ENCODE results near the gene VAV3. TPM values are rescaled to one million over a fixed set of nuclear protein-coding genes. Genes with fewer than 3 reads are reported as not detected.

Gene VAV3
- total and polyA plus RNA-seq, 10 of the 15 experiments (the other 5 are each of a cell fraction or from before 2014, with no cell fraction given), result 0.84 to 5.5 (median 3.4) TPM

DNA sequence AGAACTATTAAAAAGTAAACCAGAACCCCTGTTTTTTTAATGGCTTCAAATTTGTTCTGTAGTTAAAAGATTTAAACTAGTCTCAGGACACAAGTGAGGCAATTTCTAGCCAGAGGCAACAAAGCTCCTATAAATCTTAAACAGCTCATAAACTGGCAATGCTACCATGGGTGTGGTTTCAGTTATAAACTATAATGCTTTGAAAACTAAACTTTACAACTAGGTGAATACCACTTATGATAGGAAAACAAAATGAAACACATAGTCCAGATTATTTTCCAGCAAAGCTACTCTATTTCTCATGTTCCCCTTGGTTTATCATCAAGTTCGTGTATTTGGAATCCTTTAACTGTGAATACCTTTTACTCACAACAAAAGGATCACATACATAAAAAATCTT, 282.5 kb downstream of the VAV3 start:
- no TSS peak for BruUV-seq (replicated peaks)
- WGBS (ENCODE audit: insufficient coverage, insufficient replicate concordance, low lambda C conversion rate, missing lambda C conversion rate), result 0% methylated on average over 1 of the region's 1 CpG

More for the DNA sequence above, 282.5 kb downstream of the VAV3 start:
- POLR2A ChIA-PET, result no interaction called here
- Histone ChIP-seq H3K27me3 (replicated peaks in 1 of 2; ENCODE audit: control insufficient read depth in 2 of 2, insufficient read depth in 2 of 2, low read length in 1 of 2) (no peaks in the 10 kb centered on the region), H3K4me3 (no peak overlapping the region), H3K4me1 (ENCODE audit: control insufficient read depth, insufficient read depth, low read length) (no peaks in the 10 kb centered on the region), H3K4me2 (ENCODE audit: control insufficient read depth, insufficient read depth) (no peak overlapping the region), H3K27ac (ENCODE audit: control insufficient read depth, insufficient read depth) (no peak overlapping the region), H3K79me2 (ENCODE audit: control insufficient read depth, insufficient read depth, low read length) (no peaks in the 10 kb centered on the region), H2AFZ (ENCODE audit: control insufficient read depth, low read depth, low read length) (no peak overlapping the region), H3K9me3 (replicated peaks; ENCODE audit: control insufficient read depth, insufficient read depth, low read length) (no peaks in the 10 kb centered on the region), H4K20me1 (ENCODE audit: control insufficient read depth, insufficient read depth) (no peaks in the 10 kb centered on the region), H3K9ac (ENCODE audit: control insufficient read depth, insufficient read depth, low read length) (no peak overlapping the region), H3K36me3 (ENCODE audit: control insufficient read depth in 2 of 2, insufficient read depth in 2 of 2, low read length in 1 of 2) (no peaks in the 10 kb centered on the region)
- CTCF ChIA-PET, result no interaction called here
- in situ Hi-C loops (cut with MboI), result no loop called here
- intact Hi-C loops (cut with micrococcal nuclease; ENCODE audit: unreplicated experiment), result no loop called here
- TF ChIP-seq GABPA (IDR thresholded peaks at IDR 0.05; ENCODE audit: low read depth) (no peak), NFIC (IDR thresholded peaks at IDR 0.05; ENCODE audit: low read depth, low read length) (no peak), IRF4 (IDR thresholded peaks at IDR 0.05; ENCODE audit: low read depth, low read length) (no peak), JUNB (IDR thresholded peaks at IDR 0.05) (no peak), RELA (IDR thresholded peaks at IDR 0.05; ENCODE audit: borderline replicate concordance, partially characterized antibody) (no peak), HSF1 (IDR thresholded peaks at IDR 0.05; ENCODE audit: low read depth, low read length) (no peak), ZNF217 (IDR thresholded peaks at IDR 0.05) (no peak), MEF2B (IDR thresholded peaks at IDR 0.05; ENCODE audit: partially characterized antibody, poor library complexity, severe bottlenecking) (no peak), IKZF1 (conservative IDR thresholded peaks at IDR 0.05) (no peak), CHD1 (IDR thresholded peaks at IDR 0.05; ENCODE audit: low read depth, low read length) (no peak), JUND (IDR thresholded peaks at IDR 0.05; ENCODE audit: low read depth, low read length) (no peak), RAD21 (IDR thresholded peaks at IDR 0.05; ENCODE audit: insufficient read depth, low read depth, low read length) (no peak), TCF12 (IDR thresholded peaks at IDR 0.05; ENCODE audit: low read depth, low read length) (no peak), CHD4 (IDR thresholded peaks at IDR 0.05) (no peak), NKRF (conservative IDR thresholded peaks at IDR 0.05) (no peak), POLR2AphosphoS2 (IDR thresholded peaks at IDR 0.05; ENCODE audit: low read depth, low read length) (no peak), ZBED1 (IDR thresholded peaks at IDR 0.05; ENCODE audit: borderline replicate concordance) (no peak), SKIL (IDR thresholded peaks at IDR 0.05; ENCODE audit: low read depth, poor library complexity, severe bottlenecking) (no peak)
- TF ChIP-seq, protein P1, sequence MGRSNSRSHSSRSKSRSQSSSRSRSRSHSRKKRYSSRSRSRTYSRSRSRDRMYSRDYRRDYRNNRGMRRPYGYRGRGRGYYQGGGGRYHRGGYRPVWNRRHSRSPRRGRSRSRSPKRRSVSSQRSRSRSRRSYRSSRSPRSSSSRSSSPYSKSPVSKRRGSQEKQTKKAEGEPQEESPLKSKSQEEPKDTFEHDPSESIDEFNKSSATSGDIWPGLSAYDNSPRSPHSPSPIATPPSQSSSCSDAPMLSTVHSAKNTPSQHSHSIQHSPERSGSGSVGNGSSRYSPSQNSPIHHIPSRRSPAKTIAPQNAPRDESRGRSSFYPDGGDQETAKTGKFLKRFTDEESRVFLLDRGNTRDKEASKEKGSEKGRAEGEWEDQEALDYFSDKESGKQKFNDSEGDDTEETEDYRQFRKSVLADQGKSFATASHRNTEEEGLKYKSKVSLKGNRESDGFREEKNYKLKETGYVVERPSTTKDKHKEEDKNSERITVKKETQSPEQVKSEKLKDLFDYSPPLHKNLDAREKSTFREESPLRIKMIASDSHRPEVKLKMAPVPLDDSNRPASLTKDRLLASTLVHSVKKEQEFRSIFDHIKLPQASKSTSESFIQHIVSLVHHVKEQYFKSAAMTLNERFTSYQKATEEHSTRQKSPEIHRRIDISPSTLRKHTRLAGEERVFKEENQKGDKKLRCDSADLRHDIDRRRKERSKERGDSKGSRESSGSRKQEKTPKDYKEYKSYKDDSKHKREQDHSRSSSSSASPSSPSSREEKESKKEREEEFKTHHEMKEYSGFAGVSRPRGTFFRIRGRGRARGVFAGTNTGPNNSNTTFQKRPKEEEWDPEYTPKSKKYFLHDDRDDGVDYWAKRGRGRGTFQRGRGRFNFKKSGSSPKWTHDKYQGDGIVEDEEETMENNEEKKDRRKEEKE (IDR thresholded peaks at IDR 0.05), result no peak
- FAIRE-seq, result no peak
- SMC1A ChIA-PET (ENCODE audit: uncharacterized antibody, unreplicated experiment), result no interaction called here
- no peak for ATAC-seq
- RAD21 ChIA-PET (ENCODE audit: unreplicated experiment), result no interaction called here
- no peak for DNase-seq (ENCODE audit: low read depth, low spot score)

All from GM12878 (cell line).